ENCODE results near the gene NAV2. TPM values are rescaled to one million over a fixed set of nuclear protein-coding genes. Genes with fewer than 3 reads are reported as not detected.

NAV2 gene
- total and polyA plus RNA-seq, 7 donors = 1.2 to 62.6 (median 22.1) TPM

DNA sequence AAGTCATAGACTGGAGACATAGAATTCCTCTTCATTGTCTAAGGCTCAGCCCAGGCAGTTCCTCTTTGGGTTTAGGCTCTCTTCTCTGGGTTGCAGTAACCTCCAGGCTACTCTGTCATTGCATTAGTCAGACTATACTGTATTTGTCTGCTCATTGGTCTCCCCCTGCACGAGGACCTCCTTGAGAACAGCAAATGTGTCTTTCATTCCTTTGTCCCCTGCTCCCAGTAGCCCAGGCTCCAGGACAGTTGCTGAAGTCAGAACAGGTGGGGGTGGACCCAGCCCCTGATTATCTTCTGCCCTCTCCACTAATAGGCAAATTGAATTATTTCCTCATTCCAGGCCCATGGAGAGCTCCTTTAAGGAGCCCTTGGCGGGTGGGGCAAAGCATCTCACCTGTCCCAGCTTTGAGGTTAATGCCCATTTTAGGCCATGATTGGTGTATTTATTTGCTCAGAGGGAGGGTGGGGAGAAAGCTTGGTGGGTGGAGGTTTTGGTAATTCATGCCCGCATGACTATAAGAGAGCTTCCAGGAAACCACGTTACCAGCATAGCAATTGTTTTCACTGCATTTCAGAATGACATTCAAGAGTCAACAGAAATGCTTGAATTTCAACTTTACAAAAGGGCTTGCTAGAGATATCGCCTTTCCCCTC, 40.9 kb downstream of the NAV2 start:
- Histone ChIP-seq H3K4me3 (no peak overlapping the region), H3K27ac (peak overlapping the region in 2 of 4 donors; percentile 9 to 41), H3K4me1 (peaks cover 0 to 55% (median 40%) of the 10 kb centered on the region in 4 donors), H3K9me3 (no peaks in the 10 kb centered on the region), H3K27me3 (no peaks in the 10 kb centered on the region), H3K36me3 (no peaks in the 10 kb centered on the region)
- 41 to 74% methylated on average over 5 of the region's 5 CpGs for WGBS, 2 donors
- DNase-seq = no peak
- intact Hi-C loops (cut with DNase I) = no loop called here
- TF ChIP-seq CTCF (IDR thresholded peaks at IDR 0.05) (no peak), EP300 (IDR thresholded peaks at IDR 0.05) (no peak), POLR2AphosphoS5 (IDR thresholded peaks at IDR 0.05) (no peak), POLR2A (IDR thresholded peaks at IDR 0.05) (no peak)

- 84 to 87% methylated on average over 11 of the region's 11 CpGs for WGBS, 2 donors
- peak; percentile 77 for DNase-seq
- Histone ChIP-seq H3K27ac (peak overlapping the region; percentile 60 to 82 (median 74)), H3K27me3 (no peaks in the 10 kb centered on the region), H3K4me3 (no peak overlapping the region), H3K4me1 (peaks cover 0 to 38% (median 26%) of the 10 kb centered on the region in 4 donors), H3K9me3 (no peaks in the 10 kb centered on the region), H3K36me3 (no peaks in the 10 kb centered on the region)
- TF ChIP-seq POLR2AphosphoS5 (IDR thresholded peaks at IDR 0.05) (no peak), POLR2A (IDR thresholded peaks at IDR 0.05) (no peak), EP300 (IDR thresholded peaks at IDR 0.05) (no peak), CTCF (IDR thresholded peaks at IDR 0.05) (no peak)
- intact Hi-C loops (cut with DNase I) = no loop called here
Observed at GRCh38 chr11:19756675-19757475, 44.2 kb downstream of the NAV2 start.

DNA sequence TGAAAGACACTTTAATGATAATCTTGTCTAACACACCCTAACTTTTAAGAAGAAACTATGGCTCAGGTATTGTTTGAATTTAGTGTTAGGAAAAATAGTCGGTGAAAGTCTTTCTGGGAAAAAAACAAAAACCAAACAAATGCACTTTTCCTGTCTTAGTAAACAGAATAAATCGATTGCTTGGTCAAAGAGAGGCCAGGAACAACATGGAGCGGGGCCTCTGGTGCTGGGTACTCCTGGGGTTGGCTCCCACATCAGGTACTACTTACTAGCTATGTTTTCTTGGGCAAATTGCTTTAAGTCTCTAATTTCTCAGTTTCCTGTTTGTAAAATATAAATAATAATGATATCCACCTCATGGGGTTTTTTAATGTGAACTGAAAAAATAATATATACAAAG, 46.8 kb downstream of the NAV2 start:
- WGBS, 2 donors = 76 to 80% methylated on average over 3 of the region's 3 CpGs
- no peak for DNase-seq
- no peak for TF ChIP-seq POLR2A (IDR thresholded peaks at IDR 0.05)
- no peak for TF ChIP-seq POLR2AphosphoS5 (IDR thresholded peaks at IDR 0.05)
- no peak for TF ChIP-seq CTCF (IDR thresholded peaks at IDR 0.05)
- no peak for TF ChIP-seq EP300 (IDR thresholded peaks at IDR 0.05)
- Histone ChIP-seq H3K27me3 (no peaks in the 10 kb centered on the region), H3K4me1 (peaks cover 0 to 53% (median 41%) of the 10 kb centered on the region in 4 donors), H3K4me3 (no peak overlapping the region), H3K36me3 (no peaks in the 10 kb centered on the region), H3K27ac (no peak overlapping the region), H3K9me3 (no peaks in the 10 kb centered on the region)
- intact Hi-C loops (cut with DNase I) = no loop called here

GRCh38 chr11:19762266-19762665, 49.6 kb downstream of the NAV2 start:
- intact Hi-C loops (cut with DNase I) = no loop called here
- no peak for TF ChIP-seq POLR2A (IDR thresholded peaks at IDR 0.05)
- TF ChIP-seq EP300 (IDR thresholded peaks at IDR 0.05) = no peak
- TF ChIP-seq POLR2AphosphoS5 (IDR thresholded peaks at IDR 0.05) = no peak
- TF ChIP-seq CTCF (IDR thresholded peaks at IDR 0.05) = no peak
- WGBS, 2 donors = 94 to 97% methylated on average over 1 of the region's 1 CpG
- Histone ChIP-seq H3K4me1 (peaks cover 0 to 59% (median 45%) of the 10 kb centered on the region in 4 donors), H3K4me3 (no peak overlapping the region), H3K9me3 (no peaks in the 10 kb centered on the region), H3K36me3 (no peaks in the 10 kb centered on the region), H3K27me3 (no peaks in the 10 kb centered on the region), H3K27ac (no peak overlapping the region)
- DNase-seq = no peak
